Mesothelial cell of epicardium (in vitro differentiated cells): ENCODE results near the gene PEX26. TPM values are rescaled to one million over a fixed set of nuclear protein-coding genes. Genes with fewer than 3 reads are reported as not detected.
A peak's percentile ranks its signal among the peaks of the same experiment; 100 is the strongest.

Experiments
- DNase-seq, 2 experiments: peaks; one replicate each; pipeline ENCODE4 v3.0.0; 2021; ENCODE audit warnings: low spot score in 2 of 2; ENCODE audit not compliant: unreplicated experiment in 2 of 2
- H3K27ac Mint-ChIP-seq: 2 replicates; pipeline ENCODE4 v1.8.0; 2021; ENCODE audit warnings: mixed read lengths
- H3K27me3 Mint-ChIP-seq: 2 replicates; pipeline ENCODE4 v1.8.0; 2021; ENCODE audit warnings: low read depth, mixed read lengths
- H3K36me3 Mint-ChIP-seq: 2 replicates; pipeline ENCODE4 v1.8.0; 2021; ENCODE audit warnings: mixed read lengths
- H3K4me1 Mint-ChIP-seq: 2 replicates; pipeline ENCODE4 v1.8.0; 2021; ENCODE audit warnings: mixed read lengths
- H3K4me3 Mint-ChIP-seq: 2 replicates; pipeline ENCODE4 v1.8.0; 2021; ENCODE audit warnings: mild to moderate bottlenecking, moderate library complexity, mixed read lengths
- H3K9me3 Mint-ChIP-seq: 2 replicates; pipeline ENCODE4 v1.8.0; 2021; ENCODE audit warnings: mixed read lengths
- total RNA-seq: library from RNA; stranded (reverse); gene quantifications from 3 replicates; pipeline ENCODE4 v1.2.1, GENCODE V29; 2021
- TF ChIP-seq, protein P1 (sequence below): fragments of 200-600 bp; sonication (generic); IDR thresholded peaks from one replicate; pipeline ENCODE4 v1.5.0; 2021; ENCODE audit warnings: antibody characterized with exemption; ENCODE audit not compliant: unreplicated experiment

Gene PEX26
- total RNA-seq, 1 donor from 2014 or later, result 38.3 TPM

DNA sequence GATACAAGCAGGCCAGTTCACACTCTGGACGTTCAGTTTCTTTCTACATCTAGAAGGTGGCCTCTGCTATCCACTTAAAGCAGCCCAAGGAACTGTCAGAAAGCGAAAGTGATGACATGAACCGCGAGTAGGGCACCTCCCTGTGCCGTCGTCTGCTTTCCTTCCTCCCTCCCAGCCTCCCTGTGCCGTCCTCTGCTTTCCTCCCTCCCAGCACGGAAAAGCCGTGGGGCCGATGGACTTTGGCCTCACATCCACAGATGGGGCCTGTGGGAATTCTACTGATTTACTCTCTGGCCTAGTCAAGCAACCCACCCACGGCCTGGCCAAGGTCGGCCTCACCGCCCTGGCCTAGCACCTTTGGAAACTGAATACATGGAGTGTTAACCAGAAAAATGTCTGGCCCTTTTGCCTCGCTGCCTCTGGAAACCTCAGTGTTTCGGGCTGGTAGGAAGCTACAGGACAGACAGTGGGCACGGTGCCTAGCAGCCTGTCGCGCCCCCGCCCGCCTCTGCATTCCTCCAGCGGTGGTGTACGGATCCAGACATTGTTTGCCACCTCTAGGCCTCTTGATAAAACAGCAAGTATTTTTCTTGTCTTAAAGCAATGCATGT is 14.2 kb downstream of the PEX26 start:
- TF ChIP-seq, protein P1, sequence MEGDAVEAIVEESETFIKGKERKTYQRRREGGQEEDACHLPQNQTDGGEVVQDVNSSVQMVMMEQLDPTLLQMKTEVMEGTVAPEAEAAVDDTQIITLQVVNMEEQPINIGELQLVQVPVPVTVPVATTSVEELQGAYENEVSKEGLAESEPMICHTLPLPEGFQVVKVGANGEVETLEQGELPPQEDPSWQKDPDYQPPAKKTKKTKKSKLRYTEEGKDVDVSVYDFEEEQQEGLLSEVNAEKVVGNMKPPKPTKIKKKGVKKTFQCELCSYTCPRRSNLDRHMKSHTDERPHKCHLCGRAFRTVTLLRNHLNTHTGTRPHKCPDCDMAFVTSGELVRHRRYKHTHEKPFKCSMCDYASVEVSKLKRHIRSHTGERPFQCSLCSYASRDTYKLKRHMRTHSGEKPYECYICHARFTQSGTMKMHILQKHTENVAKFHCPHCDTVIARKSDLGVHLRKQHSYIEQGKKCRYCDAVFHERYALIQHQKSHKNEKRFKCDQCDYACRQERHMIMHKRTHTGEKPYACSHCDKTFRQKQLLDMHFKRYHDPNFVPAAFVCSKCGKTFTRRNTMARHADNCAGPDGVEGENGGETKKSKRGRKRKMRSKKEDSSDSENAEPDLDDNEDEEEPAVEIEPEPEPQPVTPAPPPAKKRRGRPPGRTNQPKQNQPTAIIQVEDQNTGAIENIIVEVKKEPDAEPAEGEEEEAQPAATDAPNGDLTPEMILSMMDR, result no peak
- Mint-ChIP-seq H3K4me3 (no peak overlapping the region), H3K36me3 (peaks cover 30% of the 10 kb centered on the region), H3K27ac (peak overlapping the region; percentile 76), H3K27me3 (no peaks in the 10 kb centered on the region), H3K9me3 (no peaks in the 10 kb centered on the region), H3K4me1 (no peaks in the 10 kb centered on the region)
- no peak for DNase-seq

DNA sequence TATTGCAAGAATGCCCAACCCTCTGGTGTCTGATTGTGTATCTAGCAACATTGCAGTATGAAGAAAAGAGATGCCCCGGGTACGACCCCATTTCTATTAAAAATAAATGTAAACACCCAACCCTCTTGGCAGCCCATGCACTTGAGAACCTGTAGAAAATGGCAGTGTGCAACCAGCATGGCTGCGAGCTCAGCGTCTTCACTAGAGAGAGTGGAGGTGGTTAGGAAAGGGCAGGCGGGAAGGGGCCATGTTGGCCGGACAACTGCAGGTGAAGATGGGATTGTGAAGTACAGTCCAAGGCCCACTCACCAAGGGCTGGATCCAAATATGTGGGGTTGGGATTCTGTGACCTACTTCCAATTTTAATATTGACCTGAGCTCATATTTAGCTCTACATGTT is 15.9 kb downstream of the PEX26 start:
- Mint-ChIP-seq H3K36me3 (peaks cover 25% of the 10 kb centered on the region), H3K27ac (no peak overlapping the region), H3K4me3 (no peak overlapping the region), H3K27me3 (no peaks in the 10 kb centered on the region), H3K4me1 (no peaks in the 10 kb centered on the region), H3K9me3 (no peaks in the 10 kb centered on the region)
- TF ChIP-seq, protein P1, result no peak
- no peak for DNase-seq

DNA sequence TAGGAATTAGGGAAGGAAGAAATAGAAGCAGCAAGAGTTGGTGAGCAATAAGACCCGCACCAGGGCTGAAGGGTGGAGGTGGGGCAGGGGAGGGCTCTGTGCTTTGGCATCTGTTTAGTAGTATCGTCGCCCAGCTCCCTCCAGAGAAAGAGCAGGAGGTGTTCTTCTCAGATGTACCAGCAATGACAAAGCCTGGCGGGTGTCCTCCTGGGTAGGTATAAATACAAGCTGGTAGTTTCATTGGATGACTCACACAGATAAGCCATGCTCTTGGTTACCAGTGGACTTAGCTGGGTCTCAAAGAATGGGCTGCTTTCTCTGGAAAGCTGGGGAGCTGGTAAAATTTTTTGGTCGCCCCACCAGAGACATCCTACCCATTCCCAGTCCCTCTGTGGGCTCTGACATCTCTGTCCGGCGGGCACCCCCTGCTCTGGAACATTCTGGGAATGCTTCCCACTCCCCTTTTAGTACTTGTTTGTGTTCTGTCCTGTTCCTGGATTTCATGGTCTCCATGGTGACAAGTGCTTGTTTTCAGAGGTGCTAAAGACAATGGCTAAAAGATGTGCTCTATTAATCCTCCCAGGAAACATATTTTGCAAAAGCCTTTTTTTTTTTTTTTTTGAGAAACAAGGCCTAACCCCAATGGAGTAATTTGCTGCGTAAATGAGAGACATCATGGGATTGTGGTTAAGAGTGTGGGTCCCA is 17.5 kb downstream of the PEX26 start:
- Mint-ChIP-seq H3K36me3 (peaks cover 19% of the 10 kb centered on the region), H3K9me3 (no peaks in the 10 kb centered on the region), H3K4me1 (no peaks in the 10 kb centered on the region), H3K4me3 (no peak overlapping the region), H3K27ac (no peak overlapping the region), H3K27me3 (no peaks in the 10 kb centered on the region)
- no peak for DNase-seq
- TF ChIP-seq, protein P1, result no peak

DNA sequence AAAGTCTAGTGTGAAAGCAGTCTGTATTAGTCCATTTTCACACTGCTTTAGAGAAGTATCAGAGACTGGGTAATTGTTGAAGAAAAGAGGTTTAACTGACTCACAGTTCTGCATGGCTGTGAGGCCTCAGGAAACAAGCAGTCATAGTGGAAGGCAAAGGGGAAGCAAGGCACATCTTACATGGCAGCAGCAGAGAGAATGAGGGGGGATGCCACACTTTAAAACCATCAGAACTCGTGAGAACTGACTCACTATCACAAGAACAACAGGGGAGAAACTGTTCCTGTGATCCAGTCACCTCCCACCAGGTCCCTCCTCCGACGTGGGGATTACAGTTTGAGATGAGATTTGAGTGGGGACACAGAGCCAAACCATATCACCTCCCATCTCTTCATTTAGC is 19.0 kb downstream of the PEX26 start:
- Mint-ChIP-seq H3K4me1 (no peaks in the 10 kb centered on the region), H3K36me3 (peaks cover 17% of the 10 kb centered on the region), H3K27me3 (no peaks in the 10 kb centered on the region), H3K4me3 (no peak overlapping the region), H3K27ac (no peak overlapping the region), H3K9me3 (no peaks in the 10 kb centered on the region)
- DNase-seq, result no peak
- TF ChIP-seq, protein P1, result no peak

DNA sequence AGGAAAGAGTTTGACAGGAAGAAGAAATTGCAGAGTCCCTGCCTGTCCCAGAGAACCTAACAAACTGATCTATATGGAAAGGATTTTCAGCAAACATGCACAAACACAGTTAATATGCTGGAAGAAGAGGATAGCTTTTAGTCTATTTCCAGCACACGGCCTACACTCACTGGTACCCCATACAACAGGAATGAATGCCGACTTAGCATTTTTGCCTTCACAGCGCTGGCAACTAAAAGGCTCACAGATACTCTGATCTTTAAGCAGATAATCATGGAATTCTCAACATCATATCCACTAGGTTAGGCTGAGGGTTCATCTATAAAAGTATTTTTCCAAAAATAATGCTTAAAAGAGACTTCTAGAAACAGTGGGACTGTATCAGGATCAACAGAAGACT is 23.0 kb downstream of the PEX26 start:
- H3K4me3 Mint-ChIP-seq, result no peak overlapping the region
- H3K36me3 Mint-ChIP-seq, result peaks cover 21% of the 10 kb centered on the region
- no peak for DNase-seq
- H3K27ac Mint-ChIP-seq, result no peak overlapping the region
- peaks cover 2% of the 10 kb centered on the region for H3K9me3 Mint-ChIP-seq
- TF ChIP-seq, protein P1, result no peak
- peaks cover under 1% of the 10 kb centered on the region for H3K27me3 Mint-ChIP-seq
- no peaks in the 10 kb centered on the region for H3K4me1 Mint-ChIP-seq
